ENCODE results near the gene GHRL. TPM values are rescaled to one million over a fixed set of nuclear protein-coding genes. Genes with fewer than 3 reads are reported as not detected.

GHRL gene
- total and polyA plus RNA-seq, 12 donors = 0.12 to 1.0 (median 0.81) TPM; not detected in 3

- H3K9me3 ChIP-seq = no peaks in the 10 kb centered on the region
- H3K4me3 ChIP-seq = no peak overlapping the region
- WGBS, 2 donors = 96 to 98% methylated on average over 4 of the region's 4 CpGs
- intact Hi-C loops (cut with DNase I) = no loop called here
- DNase-seq (no peak), ATAC-seq (no peak)
- peaks cover 0 to 15% (median 6%) of the 10 kb centered on the region in 9 donors for H3K4me1 ChIP-seq
- peaks cover 0 to 100% (median 38%) of the 10 kb centered on the region in 9 donors for H3K36me3 ChIP-seq
- no peak for TF ChIP-seq CTCF (IDR thresholded peaks at IDR 0.05)
- no peak overlapping the region for H3K27ac ChIP-seq
- H3K27me3 ChIP-seq = no peaks in the 10 kb centered on the region
Observed at GRCh38 chr3:10305331-10305902, 12.7 kb upstream of the GHRL start.

DNA sequence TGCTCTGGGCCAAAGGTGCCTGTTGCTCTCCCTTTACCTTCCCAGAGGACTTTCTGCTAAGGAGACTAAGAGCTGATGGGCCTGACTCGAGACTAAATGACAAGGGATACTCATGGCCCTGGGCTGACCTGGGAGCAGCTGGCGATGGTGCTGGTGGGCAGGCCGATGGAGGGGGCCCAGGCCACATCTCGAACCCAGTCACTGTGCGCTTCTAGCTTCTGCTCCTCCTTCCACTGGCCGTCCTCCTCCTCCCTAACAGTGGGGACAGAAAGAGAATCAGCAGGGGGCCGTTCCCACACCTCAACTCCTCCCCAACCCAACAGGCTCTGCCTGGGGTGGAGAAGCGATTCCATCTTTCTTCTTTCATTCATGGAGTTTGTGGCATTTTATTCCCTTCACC, 12.2 kb upstream of the GHRL start:
- intact Hi-C loops (cut with DNase I) = no loop called here
- no peak for TF ChIP-seq CTCF (IDR thresholded peaks at IDR 0.05)
- Histone ChIP-seq H3K4me1 (peaks cover 0 to 10% (median 6%) of the 10 kb centered on the region in 9 donors), H3K36me3 (peaks cover 0 to 100% (median 40%) of the 10 kb centered on the region in 9 donors), H3K9me3 (no peaks in the 10 kb centered on the region), H3K4me3 (no peak overlapping the region), H3K27ac (no peak overlapping the region), H3K27me3 (no peaks in the 10 kb centered on the region)
- WGBS, 2 donors = 89 to 94% methylated on average over 8 of the region's 8 CpGs
- ATAC-seq = no peak
- no peak for DNase-seq

DNA sequence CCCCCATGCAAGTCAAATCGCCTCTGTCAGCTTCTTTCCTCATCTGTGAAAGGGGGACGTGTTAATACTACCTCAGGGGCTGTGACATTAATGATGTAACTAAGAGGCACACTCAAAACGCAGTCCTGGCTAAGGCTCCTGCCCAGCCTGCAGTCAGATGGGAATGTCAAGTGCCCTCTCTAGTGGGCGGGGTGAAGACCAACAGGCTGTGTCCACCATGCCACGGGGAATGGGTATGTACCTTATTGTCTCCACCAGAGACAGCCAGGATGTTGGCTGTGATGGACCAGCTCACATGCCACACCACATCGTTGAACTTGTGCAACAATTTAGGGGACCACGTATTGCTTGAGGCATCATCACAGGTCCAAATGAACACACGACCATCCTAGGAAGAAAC, 11.0 kb upstream of the GHRL start:
- Histone ChIP-seq H3K4me1 (peaks cover 0 to 11% (median 0%) of the 10 kb centered on the region in 9 donors), H3K9me3 (no peaks in the 10 kb centered on the region), H3K4me3 (no peak overlapping the region), H3K36me3 (peaks cover 0 to 100% (median 49%) of the 10 kb centered on the region in 9 donors), H3K27me3 (no peaks in the 10 kb centered on the region), H3K27ac (no peak overlapping the region)
- ATAC-seq (no peak), DNase-seq (no peak)
- intact Hi-C loops (cut with DNase I) = no loop called here
- TF ChIP-seq CTCF (IDR thresholded peaks at IDR 0.05) = no peak
- 79 to 84% methylated on average over 8 of the region's 8 CpGs for WGBS, 2 donors

DNA sequence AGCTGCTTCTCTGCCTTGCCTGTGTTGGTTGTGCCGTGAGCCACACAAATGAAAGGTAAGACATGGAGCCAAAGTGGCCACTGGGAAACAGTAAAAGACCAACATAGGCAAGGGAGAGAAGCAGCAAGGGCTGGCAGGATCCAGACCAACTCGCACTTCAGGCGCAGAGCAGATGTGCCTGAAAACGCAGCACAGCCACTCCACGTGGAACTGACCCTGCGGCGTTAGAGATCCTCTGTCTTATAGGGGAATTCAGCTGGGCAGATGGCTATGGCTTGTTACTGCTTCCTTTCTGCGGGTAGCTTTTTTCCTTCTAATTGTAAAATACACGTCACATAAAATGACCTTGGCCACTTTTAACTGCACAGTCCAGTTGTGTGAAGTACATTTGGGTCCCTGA, 10.4 kb upstream of the GHRL start:
- 91 to 93% methylated on average over 9 of the region's 9 CpGs for WGBS, 2 donors

More for the DNA sequence above, 10.4 kb upstream of the GHRL start:
- ATAC-seq = no peak
- Histone ChIP-seq H3K4me3 (no peak overlapping the region), H3K27ac (no peak overlapping the region), H3K36me3 (peaks cover 0 to 96% (median 47%) of the 10 kb centered on the region in 9 donors), H3K9me3 (no peaks in the 10 kb centered on the region), H3K4me1 (peaks cover 0 to 11% (median 0%) of the 10 kb centered on the region in 9 donors), H3K27me3 (no peaks in the 10 kb centered on the region)
- no peak for TF ChIP-seq CTCF (IDR thresholded peaks at IDR 0.05)
- no peak for DNase-seq
- intact Hi-C loops (cut with DNase I) = no loop called here

Data from heart right ventricle (tissue), 16 donors.